ENCODE measurements around the gene RGS7.

The RGS7 gene

DNA sequence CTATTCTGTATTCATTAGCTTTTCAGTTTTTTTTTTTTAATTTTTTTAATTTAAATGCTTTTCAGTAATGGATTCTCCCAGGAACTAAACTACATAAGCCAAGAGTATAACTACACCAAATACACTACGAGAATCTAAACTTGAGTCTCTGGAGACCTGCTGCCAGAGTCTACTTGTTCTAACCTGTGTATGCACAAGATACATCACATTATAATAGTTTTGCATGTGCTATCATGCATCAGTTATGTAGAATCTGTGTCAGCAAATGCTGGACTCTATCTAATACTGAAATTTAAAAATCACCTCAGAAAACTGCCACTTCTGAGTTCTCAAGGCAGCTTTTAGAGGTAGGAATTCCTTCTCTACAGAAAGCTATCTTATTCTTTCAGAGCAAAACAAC lies 598.7 kb downstream of the RGS7 start:
- DNase-seq (ENCODE audit: low read depth): no peak
- no peak overlapping the region for H3K4me3 ChIP-seq (ENCODE audit: low read depth, low read length)
- TF ChIP-seq MYC (IDR thresholded peaks at IDR 0.05; ENCODE audit: low read depth, low read length) (no peak), POLR2A (IDR thresholded peaks at IDR 0.05; ENCODE audit: extremely low read depth, insufficient read length) (no peak), MAX (IDR thresholded peaks at IDR 0.05; ENCODE audit: low read depth, low read length) (no peak)
- TF ChIP-seq, protein P1, sequence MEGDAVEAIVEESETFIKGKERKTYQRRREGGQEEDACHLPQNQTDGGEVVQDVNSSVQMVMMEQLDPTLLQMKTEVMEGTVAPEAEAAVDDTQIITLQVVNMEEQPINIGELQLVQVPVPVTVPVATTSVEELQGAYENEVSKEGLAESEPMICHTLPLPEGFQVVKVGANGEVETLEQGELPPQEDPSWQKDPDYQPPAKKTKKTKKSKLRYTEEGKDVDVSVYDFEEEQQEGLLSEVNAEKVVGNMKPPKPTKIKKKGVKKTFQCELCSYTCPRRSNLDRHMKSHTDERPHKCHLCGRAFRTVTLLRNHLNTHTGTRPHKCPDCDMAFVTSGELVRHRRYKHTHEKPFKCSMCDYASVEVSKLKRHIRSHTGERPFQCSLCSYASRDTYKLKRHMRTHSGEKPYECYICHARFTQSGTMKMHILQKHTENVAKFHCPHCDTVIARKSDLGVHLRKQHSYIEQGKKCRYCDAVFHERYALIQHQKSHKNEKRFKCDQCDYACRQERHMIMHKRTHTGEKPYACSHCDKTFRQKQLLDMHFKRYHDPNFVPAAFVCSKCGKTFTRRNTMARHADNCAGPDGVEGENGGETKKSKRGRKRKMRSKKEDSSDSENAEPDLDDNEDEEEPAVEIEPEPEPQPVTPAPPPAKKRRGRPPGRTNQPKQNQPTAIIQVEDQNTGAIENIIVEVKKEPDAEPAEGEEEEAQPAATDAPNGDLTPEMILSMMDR (IDR thresholded peaks at IDR 0.05; ENCODE audit: low read depth, low read length): no peak

DNA sequence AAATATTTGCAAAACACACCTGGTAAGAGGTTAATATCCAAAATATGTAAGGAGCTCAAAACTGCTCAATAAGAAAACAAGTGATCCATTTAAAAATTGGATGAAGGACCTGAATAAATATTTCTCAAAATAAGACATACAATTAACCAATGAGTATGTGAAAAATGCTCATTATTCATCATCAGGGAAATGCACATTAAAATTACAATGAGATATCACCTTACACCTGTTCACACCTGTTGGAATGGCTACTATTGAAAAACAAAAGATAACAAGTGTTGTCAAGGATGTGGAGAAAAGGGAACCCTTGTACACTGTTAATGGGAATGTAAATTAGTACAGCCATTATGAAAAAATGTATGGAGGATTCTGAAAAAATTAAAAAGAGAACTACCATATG lies 609.1 kb downstream of the RGS7 start:
- no peak overlapping the region for H3K4me3 ChIP-seq (ENCODE audit: low read depth, low read length)
- TF ChIP-seq, protein P1 (IDR thresholded peaks at IDR 0.05; ENCODE audit: low read depth, low read length): no peak
- TF ChIP-seq MAX (IDR thresholded peaks at IDR 0.05; ENCODE audit: low read depth, low read length) (no peak), MYC (IDR thresholded peaks at IDR 0.05; ENCODE audit: low read depth, low read length) (no peak), POLR2A (IDR thresholded peaks at IDR 0.05; ENCODE audit: extremely low read depth, insufficient read length) (no peak)
- DNase-seq (ENCODE audit: low read depth): no peak

DNA sequence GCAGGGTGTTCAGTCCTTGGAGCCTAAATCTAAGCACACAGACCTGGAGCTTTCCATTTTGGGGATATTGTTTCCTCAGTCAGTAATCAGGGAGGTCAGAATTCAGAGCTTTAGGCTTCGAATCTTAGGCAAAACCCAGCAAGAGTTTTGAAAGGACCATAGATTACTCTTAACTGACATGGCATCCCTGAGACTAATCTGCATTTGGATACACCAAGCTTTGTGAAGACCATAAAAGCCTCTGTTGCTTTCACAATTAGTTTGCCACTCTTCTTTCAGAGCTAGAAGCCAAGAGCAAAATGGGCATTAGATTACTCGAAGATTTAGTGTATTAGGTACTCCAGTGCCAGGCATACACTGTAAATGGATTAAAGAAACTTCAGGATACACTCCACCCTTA lies 613.3 kb downstream of the RGS7 start:
- TF ChIP-seq MYC (IDR thresholded peaks at IDR 0.05; ENCODE audit: low read depth, low read length): no peak
- TF ChIP-seq, protein P1 (IDR thresholded peaks at IDR 0.05; ENCODE audit: low read depth, low read length): no peak
- TF ChIP-seq MAX (IDR thresholded peaks at IDR 0.05; ENCODE audit: low read depth, low read length): no peak
- no peak for TF ChIP-seq POLR2A (IDR thresholded peaks at IDR 0.05; ENCODE audit: extremely low read depth, insufficient read length)
- no peak overlapping the region for H3K4me3 ChIP-seq (ENCODE audit: low read depth, low read length)
- DNase-seq (ENCODE audit: low read depth): no peak

DNA sequence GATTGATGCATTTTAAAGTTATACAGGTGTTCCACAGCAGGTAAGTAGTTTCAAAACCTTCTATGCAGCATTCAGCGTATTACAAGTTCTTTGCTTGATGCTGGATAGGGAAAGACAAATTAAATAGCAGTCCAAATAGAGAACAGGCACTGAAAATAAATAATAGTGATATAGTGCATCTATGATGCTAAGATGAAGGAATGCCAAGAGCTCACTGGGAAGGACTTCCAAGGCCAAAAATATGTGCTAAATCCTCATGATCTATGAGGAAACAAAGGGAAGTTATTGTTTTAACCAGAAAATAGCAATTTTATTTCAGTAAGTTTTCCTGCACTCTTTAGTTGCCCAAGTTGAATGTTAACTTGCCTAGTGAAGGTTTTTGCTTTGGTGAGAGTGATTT lies 617.3 kb downstream of the RGS7 start:
- DNase-seq (ENCODE audit: low read depth): no peak
- no peak overlapping the region for H3K4me3 ChIP-seq (ENCODE audit: low read depth, low read length)
- TF ChIP-seq MAX (IDR thresholded peaks at IDR 0.05; ENCODE audit: low read depth, low read length): no peak
- no peak for TF ChIP-seq POLR2A (IDR thresholded peaks at IDR 0.05; ENCODE audit: extremely low read depth, insufficient read length)
- TF ChIP-seq, protein P1 (IDR thresholded peaks at IDR 0.05; ENCODE audit: low read depth, low read length): no peak

- no peak for TF ChIP-seq POLR2A (IDR thresholded peaks at IDR 0.05; ENCODE audit: extremely low read depth, insufficient read length)
- TF ChIP-seq, protein P1 (IDR thresholded peaks at IDR 0.05; ENCODE audit: low read depth, low read length): no peak
- TF ChIP-seq MAX (IDR thresholded peaks at IDR 0.05; ENCODE audit: low read depth, low read length): no peak
- TF ChIP-seq MYC (IDR thresholded peaks at IDR 0.05; ENCODE audit: low read depth, low read length): no peak
- DNase-seq (ENCODE audit: low read depth): no peak
- no peak overlapping the region for H3K4me3 ChIP-seq (ENCODE audit: low read depth, low read length)
These were observed 617.9 kb downstream of the RGS7 start for GRCh38 chr1:240739139-240739538.

GRCh38 chr1:240737766-240738265 lies 619.2 kb downstream of the RGS7 start:
- TF ChIP-seq, protein P1 (IDR thresholded peaks at IDR 0.05; ENCODE audit: low read depth, low read length): no peak
- no peak for TF ChIP-seq POLR2A (IDR thresholded peaks at IDR 0.05; ENCODE audit: extremely low read depth, insufficient read length)
- TF ChIP-seq MAX (IDR thresholded peaks at IDR 0.05; ENCODE audit: low read depth, low read length): no peak
- TF ChIP-seq MYC (IDR thresholded peaks at IDR 0.05; ENCODE audit: low read depth, low read length): no peak
- DNase-seq (ENCODE audit: low read depth): no peak
- no peak overlapping the region for H3K4me3 ChIP-seq (ENCODE audit: low read depth, low read length)
